ENCODE data around the gene COL17A1. TPM values are rescaled to one million over a fixed set of nuclear protein-coding genes. Genes with fewer than 3 reads are reported as not detected.

COL17A1 gene
- total RNA-seq, 1 experiment from 2014 or later = 3.5 TPM

DNA sequence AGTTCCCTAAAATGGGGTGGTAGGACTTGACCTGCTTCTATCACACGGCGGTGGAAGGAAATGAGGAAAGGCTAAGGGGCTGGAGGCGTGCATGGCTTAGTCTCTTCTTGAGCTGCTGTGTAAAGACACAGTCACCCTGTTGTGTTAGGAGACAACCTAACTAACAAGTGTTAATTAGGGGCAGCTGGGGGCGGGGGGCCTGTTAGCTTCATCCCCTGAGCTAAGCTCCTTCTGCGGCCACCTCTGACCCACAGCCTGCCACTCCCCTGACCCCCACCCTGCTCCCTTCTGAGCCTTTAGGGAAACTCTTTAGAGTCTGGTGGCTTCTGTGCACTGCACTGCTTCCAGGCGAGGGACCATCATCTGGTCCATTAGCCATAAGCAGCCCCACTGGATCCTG, 28.0 kb downstream of the COL17A1 start (continued):
- TF ChIP-seq CTCF (IDR thresholded peaks at IDR 0.05 in 2 of 3, conservative IDR thresholded peaks at IDR 0.05 in 1 of 3; ENCODE audit: borderline replicate concordance in 1 of 3, insufficient read depth in 1 of 3, low read depth in 2 of 3, low read length in 2 of 3) = no peak
- TF ChIP-seq, protein P1, sequence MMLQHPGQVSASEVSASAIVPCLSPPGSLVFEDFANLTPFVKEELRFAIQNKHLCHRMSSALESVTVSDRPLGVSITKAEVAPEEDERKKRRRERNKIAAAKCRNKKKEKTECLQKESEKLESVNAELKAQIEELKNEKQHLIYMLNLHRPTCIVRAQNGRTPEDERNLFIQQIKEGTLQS (IDR thresholded peaks at IDR 0.05) = no peak
- TF ChIP-seq ZFX (IDR thresholded peaks at IDR 0.05) = no peak
- no peak for TF ChIP-seq ELF1 (IDR thresholded peaks at IDR 0.05; ENCODE audit: borderline replicate concordance, low read depth)
- no peak for TF ChIP-seq TCF7L2 (IDR thresholded peaks at IDR 0.05; ENCODE audit: borderline replicate concordance, extremely low read depth, insufficient read depth, insufficient read length)
- no peak for TF ChIP-seq CBX3 (IDR thresholded peaks at IDR 0.05; ENCODE audit: low read depth)
- no peak for TF ChIP-seq RAD21 (IDR thresholded peaks at IDR 0.05; ENCODE audit: low read depth)
- no peak for TF ChIP-seq MAX (IDR thresholded peaks at IDR 0.05)
- TF ChIP-seq SRF (IDR thresholded peaks at IDR 0.05; ENCODE audit: low read depth) = no peak
- TF ChIP-seq POLR2A (IDR thresholded peaks at IDR 0.05; ENCODE audit: borderline replicate concordance, extremely low read depth, insufficient read depth, insufficient read length) = no peak
- no peak for TF ChIP-seq SIN3A (IDR thresholded peaks at IDR 0.05; ENCODE audit: low read depth)
- TF ChIP-seq JUND (IDR thresholded peaks at IDR 0.05) = no peak
- TF ChIP-seq EGR1 (IDR thresholded peaks at IDR 0.05; ENCODE audit: low read depth) = no peak
- no peak for TF ChIP-seq EZH2phosphoT487 (IDR thresholded peaks at IDR 0.05; ENCODE audit: borderline replicate concordance)

- ChIA-PET RAD21 (ENCODE audit: low non-redundant PET in 1 of 2, low total read pairs in 2 of 2, uncharacterized antibody in 2 of 2, unreplicated experiment in 2 of 2) (interaction anchor here in 1 of 2 experiments (1.0 kb wide), 1 partner anchor 566 kb away, joined by 3 read pairs; no protein-coding TSS in a partner anchor), POLR2A (no interaction called here), CTCF (interaction anchor here (0.8 to 2.0 kb wide), 4 partner anchors 65 to 218 kb away, joined by 3 to 8 read pairs (median 4); partner anchors contain the start of gene SFR1)
- DNase-seq (ENCODE audit: low read depth, low spot score) = peak; percentile 40
- Histone ChIP-seq H3K9me2 (ENCODE audit: insufficient read depth) (no peaks in the 10 kb centered on the region), H3K36me3 (ENCODE audit: control insufficient read depth in 1 of 2, insufficient read depth in 2 of 2, low read length in 2 of 2) (no peaks in the 10 kb centered on the region), H3K9ac (ENCODE audit: low read length) (no peak overlapping the region), H3K9me3 (ENCODE audit: control insufficient read depth in 1 of 2, insufficient read depth in 1 of 2, low read depth in 1 of 2, low read length in 2 of 2) (no peaks in the 10 kb centered on the region), H3K4me2 (ENCODE audit: low read length) (no peak overlapping the region), H2AFZ (ENCODE audit: low read depth, low read length, poor library complexity, severe bottlenecking) (no peak overlapping the region), H3K27ac (ENCODE audit: low read depth, low read length) (no peak overlapping the region), H3K27me3 (ENCODE audit: insufficient read depth, low read length) (no peaks in the 10 kb centered on the region), H3K4me3 (replicated peaks in 1 of 2; ENCODE audit: low read depth in 1 of 2, low read length in 2 of 2) (no peak overlapping the region), H3K79me2 (ENCODE audit: insufficient read depth, low read length) (no peaks in the 10 kb centered on the region), H4K20me1 (ENCODE audit: insufficient read depth) (no peaks in the 10 kb centered on the region), H3K4me1 (ENCODE audit: control insufficient read depth in 1 of 2, insufficient read depth in 2 of 2, low read length in 2 of 2) (peaks cover 0 to 14% of the 10 kb centered on the region in 2 experiments; a peak in 1 of 4 replicates)
- intact Hi-C loops (cut with micrococcal nuclease) = no loop called here
- BruUV-seq (replicated peaks) = no TSS peak
- ATAC-seq = peak; percentile 78
- TF ChIP-seq RAD21 (IDR thresholded peaks at IDR 0.05; ENCODE audit: low read depth) (peak; percentile 93), FOSL1 (IDR thresholded peaks at IDR 0.05; ENCODE audit: low read depth) (no peak), CBX3 (IDR thresholded peaks at IDR 0.05; ENCODE audit: low read depth) (peak; percentile 69; the same call in 1 of the 2 replicates), CTCF (IDR thresholded peaks at IDR 0.05 in 2 of 3, conservative IDR thresholded peaks at IDR 0.05 in 1 of 3; ENCODE audit: borderline replicate concordance in 1 of 3, insufficient read depth in 1 of 3, low read depth in 2 of 3, low read length in 2 of 3) (peak; percentile 51 to 87 (median 63); a peak in 5 of 6 replicates)
These were observed 28.9 kb downstream of the COL17A1 start for GRCh38 chr10:104056619-104057273.
